ENCODE measurements around the gene DNAAF5.
"Not testable (repeated sequence)": the region's sequence is repeated elsewhere in the genome, so short reads cannot be mapped to it uniquely, and the experiment has no call there.

Gene DNAAF5

GRCh38 chr7:730501-731439 is 4.3 kb downstream of the DNAAF5 start:
- DNase-seq = no peak

- DNase-seq = no peak
Measured at GRCh38 chr7:731440-732085, 5.1 kb downstream of the DNAAF5 start.

- DNase-seq = no peak
Measured at GRCh38 chr7:732094-732541, 5.6 kb downstream of the DNAAF5 start.

- DNase-seq = no peak
Measured at GRCh38 chr7:732556-732955, 6.1 kb downstream of the DNAAF5 start.

GRCh38 chr7:734214-734613 is 7.7 kb downstream of the DNAAF5 start:
- peak; percentile 5 for DNase-seq

GRCh38 chr7:734808-735207 is 8.3 kb downstream of the DNAAF5 start:
- DNase-seq = no peak

GRCh38 chr7:738241-738640 is 11.7 kb downstream of the DNAAF5 start:
- DNase-seq = no peak

GRCh38 chr7:738723-739454 is 12.4 kb downstream of the DNAAF5 start:
- no peak for DNase-seq

- no peak for DNase-seq
Measured at GRCh38 chr7:739455-739982, 13.0 kb downstream of the DNAAF5 start.

- no peak for DNase-seq
Measured at GRCh38 chr7:739983-740942, 13.8 kb downstream of the DNAAF5 start.

- no peak for DNase-seq
Measured at GRCh38 chr7:741191-741671, 14.7 kb downstream of the DNAAF5 start.

- DNase-seq = no peak
Measured at GRCh38 chr7:741850-742249, 15.4 kb downstream of the DNAAF5 start.

- no peak for DNase-seq
Measured at GRCh38 chr7:742791-743190, 16.3 kb downstream of the DNAAF5 start.

- DNase-seq = not testable (repeated sequence)
Measured at GRCh38 chr7:743341-744127, 17.0 kb downstream of the DNAAF5 start.

GRCh38 chr7:744128-744520 is 17.6 kb downstream of the DNAAF5 start:
- not testable (repeated sequence) for DNase-seq

- DNase-seq = no peak
Measured at GRCh38 chr7:744854-745430, 18.4 kb downstream of the DNAAF5 start.

- DNase-seq = no peak
Measured at GRCh38 chr7:745431-746154, 19.1 kb downstream of the DNAAF5 start.

GRCh38 chr7:746155-747061 is 19.9 kb downstream of the DNAAF5 start:
- no peak for DNase-seq

GRCh38 chr7:747186-747585 is 20.7 kb downstream of the DNAAF5 start:
- no peak for DNase-seq
